GM21447 (cell line): ENCODE measurements around the gene IFTAP.
"Not testable (repeated sequence)": the region's sequence is repeated elsewhere in the genome, so short reads cannot be mapped to it uniquely, and the experiment has no call there.

Experiments
- ATAC-seq: cut with Tn5 transposase; IDR thresholded peaks from one replicate; pipeline ENCODE4 v1.9.1; 2021; ENCODE audit not compliant: unreplicated experiment

Gene IFTAP

GRCh38 chr11:36594316-36594989, at the start of gene IFTAP:
Gene IFTAP (plus strand): TSS chr11:36594502. CDS start chr11:36610104, 15,602 bp downstream.
- ATAC-seq = peak; percentile 94

GRCh38 chr11:36550385-36551115, 43.8 kb upstream of the IFTAP start:
- ATAC-seq = no peak

- ATAC-seq = not testable (repeated sequence)
Measured at GRCh38 chr11:36557390-36557789, 36.9 kb upstream of the IFTAP start.

- ATAC-seq = no peak
Measured at GRCh38 chr11:36557991-36558390, 36.3 kb upstream of the IFTAP start.

GRCh38 chr11:36558571-36559413, 35.5 kb upstream of the IFTAP start:
- ATAC-seq = peak; percentile 96

GRCh38 chr11:36564376-36565030, 29.8 kb upstream of the IFTAP start:
- ATAC-seq = peak; percentile 65

GRCh38 chr11:36565031-36565610, 29.2 kb upstream of the IFTAP start:
- no peak for ATAC-seq

GRCh38 chr11:36566407-36567053, 27.8 kb upstream of the IFTAP start:
- no peak for ATAC-seq

GRCh38 chr11:36567694-36568093, 26.6 kb upstream of the IFTAP start, which contains the start of gene RAG1:
Gene RAG1 (plus strand): TSS chr11:36568007. CDS start chr11:36573305, 5,298 bp downstream.
- ATAC-seq = no peak

- ATAC-seq = no peak
Measured at GRCh38 chr11:36569095-36569494, 25.2 kb upstream of the IFTAP start.

- ATAC-seq = no peak
Measured at GRCh38 chr11:36574486-36574885, 19.8 kb upstream of the IFTAP start.

- ATAC-seq = no peak
Measured at GRCh38 chr11:36577373-36577772, 16.9 kb upstream of the IFTAP start.

GRCh38 chr11:36577859-36578258, 16.4 kb upstream of the IFTAP start:
- ATAC-seq = no peak

GRCh38 chr11:36578458-36578857, 15.8 kb upstream of the IFTAP start:
- ATAC-seq = no peak

GRCh38 chr11:36581536-36581935, 12.8 kb upstream of the IFTAP start:
- no peak for ATAC-seq

GRCh38 chr11:36583667-36584066, 10.6 kb upstream of the IFTAP start:
- no peak for ATAC-seq

GRCh38 chr11:36586543-36586942, 7.8 kb upstream of the IFTAP start:
- ATAC-seq = no peak

- ATAC-seq = no peak
Measured at GRCh38 chr11:36588099-36588498, 6.2 kb upstream of the IFTAP start.

GRCh38 chr11:36590513-36590912, 3.8 kb upstream of the IFTAP start:
- no peak for ATAC-seq

GRCh38 chr11:36591433-36591832, 2.9 kb upstream of the IFTAP start:
- ATAC-seq = no peak
